Calu3 (cell line): ENCODE results near the gene ATF7. TPM values are rescaled to one million over a fixed set of nuclear protein-coding genes. Genes with fewer than 3 reads are reported as not detected.
"Not testable (repeated sequence)": the region's sequence is repeated elsewhere in the genome, so short reads cannot be mapped to it uniquely, and the experiment has no call there.

Experiments
- BruUV-seq: library from RNA; stranded (reverse); fragments of 400-500 nt; replicated peaks from 2 replicates; lab custom pipeline; 2021; lab: Mats Ljungman, UMichigan
- CTCF ChIA-PET: fragments of 300-600 bp; sonication (Branson Sonifier 250); formaldehyde crosslinking; loops from one replicate; lab custom pipeline; 2022; ENCODE audit warnings: antibody characterized with exemption; lab: Charles Lee
- DNase-seq: peaks from one replicate; pipeline ENCODE4 v3.0.0; 2022
- H3K27ac Mint-ChIP-seq: one replicate; pipeline ENCODE4 v1.8.0; 2022; ENCODE audit warnings: mixed read lengths; ENCODE audit not compliant: unreplicated experiment
- H3K27me3 Mint-ChIP-seq: one replicate; pipeline ENCODE4 v1.8.0; 2022; ENCODE audit warnings: mixed read lengths; ENCODE audit not compliant: unreplicated experiment
- H3K36me3 Mint-ChIP-seq: one replicate; pipeline ENCODE4 v1.8.0; 2022; ENCODE audit warnings: mild to moderate bottlenecking, moderate library complexity, mixed read lengths; ENCODE audit not compliant: insufficient read depth, unreplicated experiment
- H3K4me1 Mint-ChIP-seq: one replicate; pipeline ENCODE4 v1.8.0; 2022; ENCODE audit warnings: mild to moderate bottlenecking, low read depth, mixed read lengths; ENCODE audit not compliant: unreplicated experiment
- H3K4me3 Mint-ChIP-seq: one replicate; pipeline ENCODE4 v1.8.0; 2022; ENCODE audit warnings: mild to moderate bottlenecking, low read depth, moderate library complexity, mixed read lengths; ENCODE audit not compliant: unreplicated experiment
- H3K9me3 Mint-ChIP-seq: one replicate; pipeline ENCODE4 v1.8.0; 2022; ENCODE audit warnings: low read depth, mixed read lengths; ENCODE audit not compliant: unreplicated experiment
- intact Hi-C: fragments of 100-400 bp; cut with micrococcal nuclease; formaldehyde crosslinking; loops from one replicate; pipeline ENCODE4 v1.10.0; 2022; ENCODE audit not compliant: unreplicated experiment
- total RNA-seq: library from RNA; stranded (reverse); gene quantifications from 2 replicates; pipeline ENCODE4 v1.2.3, GENCODE V29; 2022
- TF ChIP-seq, protein P1 (sequence below): fragments of 200-600 bp; IDR thresholded peaks from one replicate; pipeline ENCODE4 v1.8.0; 2022; ENCODE audit warnings: antibody characterized with exemption; ENCODE audit not compliant: unreplicated experiment

The ATF7 gene
- total RNA-seq, 1 experiment from 2014 or later = 18.0 TPM

DNA sequence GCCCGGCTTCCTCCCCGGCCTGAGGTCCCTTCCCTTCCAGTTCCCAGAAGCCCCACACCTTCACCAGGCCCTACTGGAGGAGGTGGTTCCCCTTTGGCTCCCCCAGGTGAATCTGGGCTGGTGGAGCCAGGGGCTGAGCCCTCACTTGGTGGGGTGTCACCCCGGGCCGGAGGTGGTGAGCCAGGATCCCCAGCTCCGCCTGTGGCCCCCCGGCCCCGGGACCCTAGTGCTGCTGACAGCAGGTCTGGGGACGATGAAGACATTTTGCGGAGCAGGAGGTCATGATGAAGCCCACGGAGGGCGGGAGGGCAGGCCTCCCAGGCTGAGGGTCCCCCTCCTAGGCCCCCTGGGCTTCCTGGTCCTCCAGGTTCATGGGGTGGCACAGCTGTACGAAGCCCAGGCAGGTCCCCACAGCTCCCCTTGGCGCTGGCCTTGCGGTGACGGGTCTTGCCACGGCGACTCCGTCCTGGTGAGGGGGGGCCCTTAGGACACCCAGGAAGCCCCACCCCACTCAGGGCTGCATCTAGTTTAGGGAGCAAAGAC, 143.5 kb downstream of the ATF7 start:
- no peak for DNase-seq
- intact Hi-C loops = no loop called here
- H3K27me3 Mint-ChIP-seq = no peaks in the 10 kb centered on the region
- CTCF ChIA-PET = interaction anchor here (0.6 kb wide), 1 partner anchor 223 kb away, joined by 3 read pairs; no protein-coding TSS in a partner anchor
- no peaks in the 10 kb centered on the region for H3K9me3 Mint-ChIP-seq
- TF ChIP-seq, protein P1, sequence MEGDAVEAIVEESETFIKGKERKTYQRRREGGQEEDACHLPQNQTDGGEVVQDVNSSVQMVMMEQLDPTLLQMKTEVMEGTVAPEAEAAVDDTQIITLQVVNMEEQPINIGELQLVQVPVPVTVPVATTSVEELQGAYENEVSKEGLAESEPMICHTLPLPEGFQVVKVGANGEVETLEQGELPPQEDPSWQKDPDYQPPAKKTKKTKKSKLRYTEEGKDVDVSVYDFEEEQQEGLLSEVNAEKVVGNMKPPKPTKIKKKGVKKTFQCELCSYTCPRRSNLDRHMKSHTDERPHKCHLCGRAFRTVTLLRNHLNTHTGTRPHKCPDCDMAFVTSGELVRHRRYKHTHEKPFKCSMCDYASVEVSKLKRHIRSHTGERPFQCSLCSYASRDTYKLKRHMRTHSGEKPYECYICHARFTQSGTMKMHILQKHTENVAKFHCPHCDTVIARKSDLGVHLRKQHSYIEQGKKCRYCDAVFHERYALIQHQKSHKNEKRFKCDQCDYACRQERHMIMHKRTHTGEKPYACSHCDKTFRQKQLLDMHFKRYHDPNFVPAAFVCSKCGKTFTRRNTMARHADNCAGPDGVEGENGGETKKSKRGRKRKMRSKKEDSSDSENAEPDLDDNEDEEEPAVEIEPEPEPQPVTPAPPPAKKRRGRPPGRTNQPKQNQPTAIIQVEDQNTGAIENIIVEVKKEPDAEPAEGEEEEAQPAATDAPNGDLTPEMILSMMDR = no peak
- H3K36me3 Mint-ChIP-seq = peaks cover 54% of the 10 kb centered on the region
- H3K27ac Mint-ChIP-seq = no peak overlapping the region
- no peaks in the 10 kb centered on the region for H3K4me1 Mint-ChIP-seq
- no TSS peak for BruUV-seq
- no peak overlapping the region for H3K4me3 Mint-ChIP-seq

DNA sequence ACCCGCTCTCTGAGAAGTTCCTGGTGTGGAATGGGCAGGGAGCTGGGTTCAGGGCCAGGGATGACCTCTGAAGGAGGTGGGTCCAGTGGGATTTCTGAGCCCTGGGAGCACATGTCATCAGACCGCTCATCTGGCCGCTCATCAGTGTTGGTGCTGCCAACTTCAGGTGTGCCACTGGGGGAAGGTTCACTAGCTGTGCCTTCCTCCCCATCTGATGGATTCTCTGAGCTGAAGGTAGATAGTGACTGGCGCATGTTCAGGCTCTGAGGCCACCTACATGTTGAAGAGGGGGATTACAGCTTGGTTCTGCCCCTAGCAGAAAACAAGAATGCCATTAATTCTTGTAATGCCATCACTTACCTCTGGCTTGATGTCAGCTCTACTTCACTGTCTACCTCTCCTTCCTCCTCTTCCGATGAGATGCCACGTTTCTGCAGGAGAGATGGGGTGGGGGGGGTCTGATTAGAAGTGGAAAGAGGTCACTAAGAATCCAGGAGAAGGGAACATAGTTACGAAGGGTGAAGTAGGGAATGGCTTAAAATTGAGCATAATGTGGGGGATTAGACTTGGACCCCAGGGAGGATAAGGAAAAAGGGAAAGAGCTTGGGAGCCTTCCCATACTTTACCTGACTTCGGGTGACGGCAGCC, 144.1 kb downstream of the ATF7 start:
- peaks cover 60% of the 10 kb centered on the region for H3K36me3 Mint-ChIP-seq
- no peaks in the 10 kb centered on the region for H3K4me1 Mint-ChIP-seq
- no peaks in the 10 kb centered on the region for H3K9me3 Mint-ChIP-seq
- CTCF ChIA-PET = interaction anchor here (0.6 to 1.1 kb wide), 3 partner anchors 26 to 661 kb away, joined by 3 read pairs; no protein-coding TSS in a partner anchor
- intact Hi-C loops = no loop called here
- H3K27me3 Mint-ChIP-seq = no peaks in the 10 kb centered on the region
- peak overlapping the region; percentile 52 for H3K27ac Mint-ChIP-seq
- BruUV-seq = no TSS peak
- no peak for DNase-seq
- TF ChIP-seq, protein P1 = no peak
- no peak overlapping the region for H3K4me3 Mint-ChIP-seq

DNA sequence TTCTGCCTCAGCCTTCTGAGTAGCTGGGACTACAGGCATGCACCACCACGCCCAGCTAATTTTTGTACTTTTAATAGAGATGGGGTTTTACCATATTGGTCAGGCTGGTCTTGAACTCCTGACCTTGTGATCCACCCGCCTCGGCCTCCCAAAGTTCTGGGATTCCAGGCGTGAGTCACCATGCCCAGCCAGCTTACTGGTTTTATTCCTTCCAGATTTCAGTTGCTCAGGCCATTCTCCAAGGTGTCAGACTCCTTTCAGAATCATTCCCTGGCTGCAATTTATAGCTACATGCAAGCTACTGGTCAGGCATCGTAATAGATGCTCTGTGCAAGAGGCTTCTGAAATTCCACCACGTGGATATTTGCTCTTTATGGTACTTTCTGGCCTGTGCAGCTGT, 144.7 kb downstream of the ATF7 start:
- BruUV-seq, H3K4me1 Mint-ChIP-seq, H3K27me3 Mint-ChIP-seq, intact Hi-C loops, DNase-seq, H3K27ac Mint-ChIP-seq, H3K9me3 Mint-ChIP-seq, H3K4me3 Mint-ChIP-seq: not testable (repeated sequence)
- H3K36me3 Mint-ChIP-seq = peaks cover 60% of the 10 kb centered on the region
- CTCF ChIA-PET = interaction anchor here (0.6 to 1.1 kb wide), 2 partner anchors 27 to 662 kb away, joined by 3 read pairs; no protein-coding TSS in a partner anchor

DNA sequence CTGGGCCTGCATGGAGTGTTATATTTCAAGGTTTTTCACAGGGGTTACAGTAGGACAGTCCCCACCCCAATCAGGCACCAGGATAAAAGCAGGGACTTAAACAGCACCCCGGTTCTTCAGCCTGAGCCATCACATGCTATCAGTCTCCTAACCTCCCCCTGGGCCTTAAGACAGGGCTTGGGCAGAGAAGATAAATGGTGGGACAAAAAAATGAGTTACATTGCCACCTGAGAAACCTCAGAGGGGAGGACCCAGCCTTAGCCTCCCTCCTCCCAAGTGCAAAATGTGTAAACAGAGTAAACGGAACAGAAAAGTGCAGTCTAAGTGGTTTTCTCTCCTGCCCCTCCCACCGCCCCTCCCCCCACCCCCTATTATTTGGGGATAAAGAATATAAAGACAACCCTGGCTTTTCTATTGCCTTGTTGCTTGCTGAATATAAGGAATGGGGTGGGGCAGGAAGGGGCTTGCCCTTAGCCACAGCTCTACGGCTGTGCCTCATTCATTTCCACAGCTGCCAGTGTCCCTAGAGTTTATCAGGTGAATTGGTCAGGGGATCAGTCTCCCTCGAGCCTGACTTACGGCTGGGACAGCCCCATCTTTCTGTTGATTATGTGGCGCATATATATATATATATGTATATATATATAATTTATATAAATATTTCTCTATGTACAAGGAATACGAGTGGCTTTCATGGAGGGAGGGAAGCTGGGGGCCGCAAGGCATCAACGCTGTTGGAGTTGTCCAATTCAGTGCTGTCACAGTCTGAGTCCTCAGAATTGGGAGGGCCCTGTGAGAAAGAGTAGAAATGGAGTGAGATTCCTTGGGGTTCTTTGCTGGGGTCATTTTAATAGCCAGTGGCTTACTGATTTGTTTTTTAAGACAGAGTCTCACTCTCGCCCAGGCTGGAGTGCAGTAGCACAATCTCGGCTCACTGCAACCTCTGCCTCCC, 145.4 kb downstream of the ATF7 start:
- TF ChIP-seq, protein P1 = no peak
- no peaks in the 10 kb centered on the region for H3K27me3 Mint-ChIP-seq
- H3K4me3 Mint-ChIP-seq = no peak overlapping the region
- H3K9me3 Mint-ChIP-seq = no peaks in the 10 kb centered on the region
- intact Hi-C loops = no loop called here
- CTCF ChIA-PET = interaction anchor here (0.6 to 1.1 kb wide), 2 partner anchors 28 to 662 kb away, joined by 3 read pairs; no protein-coding TSS in a partner anchor
- DNase-seq = no peak
- BruUV-seq = no TSS peak
- H3K27ac Mint-ChIP-seq = no peak overlapping the region
- H3K36me3 Mint-ChIP-seq = peaks cover 60% of the 10 kb centered on the region
- no peaks in the 10 kb centered on the region for H3K4me1 Mint-ChIP-seq
